Fibroblast of skin of back (primary cell): ENCODE data around the gene TBC1D24.
A peak's percentile ranks its signal among the peaks of the same experiment; 100 is the strongest.
"Not testable (repeated sequence)": the region's sequence is repeated elsewhere in the genome, so short reads cannot be mapped to it uniquely, and the experiment has no call there.

Experiments used
- DNase-seq: peaks from one replicate; pipeline ENCODE4 v3.0.0-alpha.2; 2013

TBC1D24 gene

GRCh38 chr16:2469399-2470233 is 5.3 kb upstream of the TBC1D24 start:
- no peak for DNase-seq

- DNase-seq = no peak
Observed at GRCh38 chr16:2470234-2470601, 4.7 kb upstream of the TBC1D24 start.

GRCh38 chr16:2470603-2471015 is 4.3 kb upstream of the TBC1D24 start:
- DNase-seq = no peak

- no peak for DNase-seq
Observed at GRCh38 chr16:2471016-2471652, 3.8 kb upstream of the TBC1D24 start, which contains the start of gene NTN3. Gene NTN3 (plus strand): TSS chr16:2471297. CDS start chr16:2471702, 405 bp downstream.

- DNase-seq = no peak
Observed at GRCh38 chr16:2471653-2472487, 3.1 kb upstream of the TBC1D24 start.

GRCh38 chr16:2472488-2472864 is 2.5 kb upstream of the TBC1D24 start:
- DNase-seq = no peak

- DNase-seq = no peak
Observed at GRCh38 chr16:2472885-2473445, 2.0 kb upstream of the TBC1D24 start.

- DNase-seq = no peak
Observed at GRCh38 chr16:2473446-2473926, 1.4 kb upstream of the TBC1D24 start.

- DNase-seq = peak; percentile 50
Observed at GRCh38 chr16:2473999-2474876, 689 bp upstream of the TBC1D24 start.

- DNase-seq = no peak
Observed at GRCh38 chr16:2475413-2476344, 752 bp downstream of the TBC1D24 start.

- DNase-seq = no peak
Observed at GRCh38 chr16:2476345-2476720, 1.4 kb downstream of the TBC1D24 start.

- DNase-seq = no peak
Observed at GRCh38 chr16:2476741-2477140, 1.8 kb downstream of the TBC1D24 start.

- no peak for DNase-seq
Observed at GRCh38 chr16:2477327-2477726, 2.4 kb downstream of the TBC1D24 start.

GRCh38 chr16:2478279-2478678 is 3.4 kb downstream of the TBC1D24 start:
- DNase-seq = no peak

- DNase-seq = not testable (repeated sequence)
Observed at GRCh38 chr16:2479996-2480395, 5.1 kb downstream of the TBC1D24 start.

GRCh38 chr16:2480948-2481347 is 6.0 kb downstream of the TBC1D24 start:
- DNase-seq = no peak

- DNase-seq = no peak
Observed at GRCh38 chr16:2481676-2482075, 6.7 kb downstream of the TBC1D24 start.

GRCh38 chr16:2482249-2482648 is 7.3 kb downstream of the TBC1D24 start:
- no peak for DNase-seq

- peak; percentile 56 for DNase-seq
Observed at GRCh38 chr16:2482708-2483534, 8.0 kb downstream of the TBC1D24 start.
